GM19467 (cell line): ENCODE data around the gene SELENOK.

Experiments used
- ATAC-seq: cut with Tn5 transposase; IDR thresholded peaks from one replicate; pipeline ENCODE4 v1.9.1; 2021; ENCODE audit warnings: mild to moderate bottlenecking, moderate library complexity; ENCODE audit not compliant: unreplicated experiment

Gene SELENOK

DNA sequence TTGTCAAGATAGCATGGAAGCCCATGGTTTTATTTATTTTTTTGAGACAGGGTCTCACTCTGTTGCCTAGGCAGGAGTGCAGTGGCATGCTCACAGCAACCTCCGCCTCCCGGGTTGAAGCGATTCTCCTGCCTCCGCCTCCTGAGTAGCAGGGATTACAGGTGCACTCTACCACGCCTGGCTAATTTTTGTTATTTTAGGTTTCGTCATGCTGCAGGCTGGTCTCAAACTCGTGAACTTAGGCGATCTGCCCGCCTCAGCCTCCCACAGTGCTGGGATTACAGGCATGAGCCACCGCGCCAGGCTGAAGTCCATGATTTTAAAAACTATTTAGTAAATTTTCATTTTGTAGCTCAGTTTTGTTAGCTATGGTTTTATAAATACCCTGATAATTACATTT lies 7.0 kb downstream of the SELENOK start:
- ATAC-seq, result no peak

DNA sequence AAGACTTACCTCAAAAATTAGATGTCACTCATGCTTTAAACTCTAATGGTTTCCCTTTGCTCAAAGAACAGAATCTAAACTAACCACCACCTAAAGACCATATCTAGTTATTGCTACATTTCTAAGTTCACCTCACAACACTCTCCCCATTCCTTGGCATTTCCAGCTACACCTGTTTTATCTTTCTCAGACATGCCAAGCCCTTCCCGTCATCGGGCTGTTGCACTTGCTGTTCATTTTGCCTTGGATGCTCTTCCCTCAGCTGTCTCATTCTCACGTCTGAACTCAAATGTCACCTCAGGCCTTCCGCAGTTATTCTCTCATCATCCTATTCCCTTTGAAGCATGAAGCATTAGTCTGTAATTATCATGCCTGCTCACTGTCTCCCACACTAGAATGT lies 8.7 kb downstream of the SELENOK start:
- ATAC-seq, result no peak

DNA sequence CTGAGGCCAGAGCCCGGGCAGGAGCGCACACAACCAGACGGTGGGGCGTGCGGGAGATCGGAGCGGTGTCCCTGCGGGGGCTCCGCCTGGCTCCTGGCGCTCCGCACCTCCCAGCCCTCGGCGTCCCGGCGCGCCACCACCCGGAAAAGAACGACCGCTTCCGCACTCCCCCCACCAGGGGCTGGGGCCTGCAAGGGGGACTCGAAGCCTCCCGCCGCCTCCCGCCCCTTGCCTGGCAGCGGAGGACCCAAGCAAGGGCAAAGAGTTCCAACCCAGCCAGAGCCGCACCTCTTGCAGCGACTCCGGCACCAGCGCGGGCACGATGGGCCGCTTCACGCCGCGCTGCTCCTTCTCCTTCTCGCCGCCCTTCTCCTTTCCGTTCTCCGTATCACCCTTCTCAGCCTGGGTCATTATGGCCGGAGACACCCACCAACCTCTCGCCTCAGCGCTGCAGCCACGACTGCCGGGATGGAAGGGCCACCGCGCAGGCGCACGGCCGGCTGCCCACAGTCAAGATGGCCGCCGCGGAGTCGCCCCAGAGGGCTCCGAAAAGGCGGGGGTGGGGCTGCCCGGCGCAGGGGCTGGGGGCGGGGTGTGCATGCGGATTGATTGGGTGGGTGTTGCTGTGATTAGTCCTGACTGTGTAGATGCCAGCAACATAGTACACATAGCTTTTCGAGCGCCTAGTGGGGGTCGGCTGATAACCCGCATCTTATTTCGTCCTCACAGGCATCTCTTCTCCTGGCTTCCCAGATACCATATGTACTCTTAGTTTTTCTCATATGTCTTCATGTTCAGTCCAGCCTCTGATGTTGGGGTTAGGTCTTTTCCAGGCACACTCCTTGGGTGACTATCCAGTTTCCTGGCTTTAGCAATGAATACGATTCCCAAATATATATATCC lies 9.7 kb downstream of the SELENOK start, which contains the start of gene ACTR8:
ACTR8 (minus strand) TSS at position 462 of the 903 bp plus-strand sequence; CDS start at position 411, 51 bp downstream.
- ATAC-seq, result peak; percentile 78

DNA sequence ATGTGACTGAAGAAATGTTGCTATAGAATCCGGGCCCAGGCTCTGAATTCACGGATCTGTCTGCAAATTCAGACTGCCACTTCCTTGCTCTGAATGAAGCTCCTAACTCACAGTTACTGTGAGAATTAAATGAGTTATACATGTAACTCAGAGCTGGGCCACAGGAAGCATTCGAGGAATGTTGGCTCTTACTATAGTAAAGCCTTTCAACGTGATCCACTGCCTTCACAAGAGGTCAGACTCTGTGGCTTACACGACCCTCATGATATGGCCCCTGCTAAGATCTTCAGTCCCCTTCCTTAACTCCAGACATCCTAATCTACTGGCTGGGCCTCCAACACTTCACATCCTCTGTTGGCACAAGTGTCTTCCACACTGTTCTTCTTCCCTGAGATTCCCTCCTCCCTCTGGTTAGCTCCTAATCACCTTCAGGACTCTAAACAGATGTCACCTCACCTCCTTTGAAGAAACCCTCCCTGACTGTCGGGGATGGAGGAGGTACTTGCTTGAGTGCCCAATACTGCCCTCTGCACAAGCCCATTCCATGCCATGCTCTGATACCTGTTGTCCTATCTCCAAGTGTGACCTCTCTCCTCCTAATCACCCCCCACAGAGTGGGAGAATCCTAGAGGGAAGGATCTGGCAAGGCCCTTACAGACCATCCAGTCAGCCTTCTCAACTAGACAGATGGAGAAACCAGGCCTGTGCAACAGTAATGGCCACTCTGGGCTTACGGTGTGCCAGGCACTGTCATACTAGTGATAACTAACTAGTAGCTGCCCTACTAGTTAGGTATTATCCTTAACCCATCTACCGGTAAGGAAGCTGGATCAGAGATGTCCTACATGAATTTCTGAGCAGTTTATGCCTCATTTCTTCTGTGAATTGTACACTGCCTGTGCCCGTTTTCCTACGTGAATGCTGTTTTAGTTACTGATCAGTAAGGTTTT lies 11.0 kb downstream of the SELENOK start:
- ATAC-seq, result no peak

DNA sequence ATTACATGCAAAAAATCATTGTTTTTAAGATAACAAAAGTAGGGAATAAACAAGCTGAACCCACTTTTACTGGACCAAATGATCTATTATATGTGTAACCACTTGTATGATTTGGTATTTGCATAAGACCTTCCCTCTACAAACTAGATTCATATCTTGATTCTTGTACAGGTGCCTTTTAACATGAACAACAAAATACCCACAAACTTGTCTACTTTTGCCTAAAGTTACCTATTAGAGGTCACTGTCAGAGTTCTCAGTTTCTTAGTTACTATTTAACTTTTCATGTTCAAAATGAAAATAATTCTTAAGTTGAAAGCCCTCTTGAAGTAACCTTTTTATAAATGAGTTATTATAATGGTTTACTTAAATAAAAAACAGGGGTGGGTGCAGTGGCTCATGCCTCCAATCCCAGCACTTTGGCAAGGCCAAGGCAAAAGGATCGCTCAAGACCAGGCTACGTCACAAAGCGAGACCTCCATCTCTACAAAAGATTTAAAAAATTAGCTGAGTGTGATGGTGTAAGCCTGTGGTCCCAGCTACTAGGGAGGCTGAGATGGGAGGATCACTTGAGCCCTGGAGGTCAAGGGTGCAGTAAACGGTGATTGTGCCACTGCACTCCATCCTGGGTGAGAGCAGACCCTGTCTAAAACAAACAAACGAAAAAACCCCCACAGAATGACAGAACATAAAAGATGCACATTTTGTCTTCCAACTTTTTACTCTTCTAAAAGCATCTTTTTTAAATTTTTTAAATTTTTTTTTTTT lies 25.7 kb downstream of the SELENOK start:
- ATAC-seq, result no peak

DNA sequence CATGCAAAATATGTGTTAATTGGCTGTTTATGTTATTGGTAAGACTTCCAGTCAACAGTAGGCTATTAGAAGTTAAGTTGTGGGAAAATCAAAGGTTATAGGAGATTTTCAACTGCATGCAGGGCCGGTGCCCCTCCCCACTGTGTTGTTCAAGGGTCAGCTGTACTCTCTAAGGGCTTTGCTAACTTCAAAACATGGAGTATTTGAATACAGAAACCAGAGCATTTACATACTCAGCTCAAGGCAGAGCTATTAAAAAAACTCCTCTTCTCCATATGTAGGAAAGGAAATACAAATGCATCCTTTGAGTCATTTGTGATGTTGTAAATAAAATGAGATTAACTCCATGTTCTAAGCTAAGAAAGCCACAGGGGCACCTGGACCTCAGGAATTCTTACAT lies 28.5 kb downstream of the SELENOK start:
- ATAC-seq, result no peak

DNA sequence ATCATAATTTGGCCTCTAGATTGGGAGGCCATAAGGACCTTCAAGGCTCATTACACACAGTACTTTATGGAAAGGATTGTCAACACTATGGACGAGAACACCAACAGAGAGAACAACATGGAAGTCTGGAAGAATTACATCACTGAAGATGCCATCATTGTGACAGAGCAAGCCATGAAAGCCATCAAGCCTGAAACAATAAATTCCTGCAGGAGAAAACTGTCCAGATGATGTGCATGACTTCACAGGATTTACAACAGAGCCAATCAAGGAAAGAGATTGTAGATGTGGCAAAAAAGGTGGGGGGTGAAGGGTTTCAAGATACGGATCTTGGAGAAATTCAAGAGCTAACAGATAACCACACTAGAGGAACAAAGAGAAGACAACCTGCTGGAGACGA lies 29.4 kb downstream of the SELENOK start:
- ATAC-seq, result no peak

DNA sequence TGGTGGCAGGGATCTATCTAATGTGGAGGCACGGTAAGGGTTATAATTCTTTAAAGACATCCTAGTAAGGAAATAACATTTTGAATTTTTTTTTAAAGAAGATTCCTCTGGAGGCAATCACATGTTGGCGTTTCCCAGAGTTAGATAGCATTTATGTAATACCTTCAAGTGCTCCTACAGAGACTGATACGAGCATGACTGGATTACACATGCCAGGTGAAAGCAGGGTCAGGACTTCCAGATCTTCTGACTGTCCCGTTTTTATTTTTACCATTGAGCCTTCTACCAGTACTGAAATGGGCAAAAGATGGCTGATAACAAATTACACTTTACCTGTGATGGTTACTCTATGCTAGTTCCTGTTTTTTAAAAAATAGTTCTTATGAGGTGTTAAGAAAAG lies 31.5 kb downstream of the SELENOK start:
- no peak for ATAC-seq

DNA sequence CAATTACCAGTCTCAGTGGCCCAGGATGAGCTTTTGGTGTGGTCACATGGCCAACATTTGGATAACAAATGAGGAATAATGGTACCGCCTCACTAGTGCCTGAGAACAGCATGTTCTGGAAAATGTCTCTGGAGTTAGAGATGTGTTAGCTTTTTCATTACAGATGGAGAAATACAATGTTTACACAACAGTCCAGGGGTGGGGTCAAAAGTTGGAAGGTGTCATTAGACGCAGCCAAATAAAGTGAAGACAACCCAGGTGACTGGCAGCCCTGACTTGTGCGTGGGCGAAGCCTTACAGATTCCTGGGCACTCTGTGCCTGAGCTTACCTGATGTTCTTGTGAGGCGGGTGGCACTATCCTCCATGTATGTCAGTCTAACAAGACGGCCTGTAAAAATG lies 32.5 kb downstream of the SELENOK start:
- ATAC-seq, result no peak

DNA sequence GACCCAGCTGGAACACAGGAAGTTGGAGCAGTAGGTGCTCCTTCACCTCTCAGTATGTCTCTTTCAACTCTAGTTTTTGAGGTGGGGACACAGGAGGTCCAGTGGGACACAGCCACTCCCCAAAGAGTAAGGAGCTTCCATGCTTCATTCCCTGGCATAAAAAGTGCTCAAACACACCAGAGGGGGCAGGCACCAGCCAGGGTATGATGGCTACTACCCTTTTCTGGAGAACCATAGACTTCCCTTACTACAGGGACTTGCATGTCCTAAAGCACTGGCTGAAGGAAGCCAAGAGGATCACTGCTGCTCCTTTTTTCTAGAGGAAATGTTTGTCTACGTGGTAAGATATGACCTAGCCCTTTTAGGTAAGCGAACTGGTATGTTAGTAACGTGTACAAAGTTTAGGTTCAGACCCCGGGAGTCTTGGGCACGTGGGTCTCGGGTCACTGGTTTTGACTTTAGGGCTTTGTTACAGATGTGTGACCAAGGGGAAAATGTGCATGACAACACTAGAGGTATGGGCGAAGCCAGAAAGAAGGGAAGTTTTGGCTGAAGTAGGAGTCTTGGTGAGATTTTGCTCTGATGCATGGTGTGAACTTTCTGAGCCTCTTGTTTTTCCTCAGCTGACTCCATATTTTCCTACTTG lies 33.4 kb downstream of the SELENOK start:
- ATAC-seq, result no peak

DNA sequence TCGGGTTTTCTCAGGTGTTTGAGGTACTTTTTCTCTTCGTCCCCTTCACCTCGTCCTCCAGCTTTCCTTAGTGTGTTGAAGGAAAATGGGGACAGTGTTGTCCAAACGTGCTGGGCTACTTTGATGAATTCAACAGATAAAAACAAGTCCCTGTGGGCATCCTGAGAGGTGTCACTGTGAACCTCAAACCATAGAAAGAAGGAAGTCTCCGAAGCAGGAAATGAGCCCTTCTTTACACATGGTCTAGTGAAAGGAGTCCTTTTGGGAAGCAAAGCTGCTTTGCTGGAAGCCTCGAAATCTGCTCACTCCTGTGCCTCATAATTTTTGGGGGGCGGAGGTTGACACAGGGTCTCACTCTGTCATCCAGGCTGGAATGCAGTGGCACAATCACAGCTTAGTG lies 34.7 kb downstream of the SELENOK start:
- ATAC-seq, result no peak

DNA sequence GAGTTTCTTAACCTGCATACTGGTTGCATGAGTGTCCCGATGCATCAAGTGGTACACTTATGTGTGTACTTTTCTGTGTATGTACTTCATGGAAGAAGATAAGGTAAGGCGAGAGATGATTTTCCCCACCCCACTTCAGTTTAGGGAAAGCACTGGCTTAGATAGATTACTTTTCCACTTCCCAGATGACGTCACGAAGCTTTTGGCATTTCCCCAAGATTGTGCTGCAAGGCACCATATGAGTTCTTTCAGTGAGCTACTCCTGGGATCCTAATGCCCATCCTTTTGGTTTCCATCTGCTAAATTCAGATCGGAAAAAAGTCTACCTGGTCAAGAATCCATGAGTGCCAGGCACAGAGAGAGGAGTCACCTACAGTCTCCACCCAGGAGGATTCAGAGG lies 40.8 kb downstream of the SELENOK start:
- ATAC-seq, result no peak

DNA sequence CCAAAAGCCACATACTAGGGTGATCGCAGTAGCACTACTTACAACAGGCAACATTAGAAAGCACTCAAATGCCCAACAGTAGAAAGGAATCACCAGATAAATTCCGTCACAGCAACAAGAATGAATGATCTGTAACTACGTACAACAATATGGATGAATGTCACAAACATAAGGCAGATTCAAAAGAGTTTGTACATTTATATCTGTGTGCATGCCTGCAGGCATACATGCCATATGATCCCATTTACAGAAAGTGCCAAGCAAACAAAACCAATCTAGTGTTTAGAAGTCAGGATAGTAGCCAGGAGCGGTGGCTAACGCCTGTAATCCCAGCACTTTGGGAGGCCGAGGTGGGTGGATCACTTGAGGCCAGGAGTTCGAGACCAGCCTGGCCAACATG lies 41.7 kb downstream of the SELENOK start:
- no peak for ATAC-seq

DNA sequence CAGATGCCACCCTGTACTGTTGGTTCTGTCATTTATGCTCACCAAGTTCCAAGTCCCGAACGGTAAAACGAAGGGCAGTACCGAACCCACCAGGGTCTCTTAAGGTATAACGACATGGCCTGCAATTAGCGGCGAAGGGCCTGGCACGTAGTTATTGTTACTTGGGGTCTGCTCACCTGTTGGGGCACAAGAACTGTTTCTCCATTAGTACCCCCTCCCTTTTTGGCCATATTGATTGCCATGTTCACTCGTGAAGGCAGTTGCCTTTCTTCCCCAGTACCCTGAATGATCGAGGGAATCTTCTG lies 44.9 kb downstream of the SELENOK start:
- ATAC-seq, result no peak

DNA sequence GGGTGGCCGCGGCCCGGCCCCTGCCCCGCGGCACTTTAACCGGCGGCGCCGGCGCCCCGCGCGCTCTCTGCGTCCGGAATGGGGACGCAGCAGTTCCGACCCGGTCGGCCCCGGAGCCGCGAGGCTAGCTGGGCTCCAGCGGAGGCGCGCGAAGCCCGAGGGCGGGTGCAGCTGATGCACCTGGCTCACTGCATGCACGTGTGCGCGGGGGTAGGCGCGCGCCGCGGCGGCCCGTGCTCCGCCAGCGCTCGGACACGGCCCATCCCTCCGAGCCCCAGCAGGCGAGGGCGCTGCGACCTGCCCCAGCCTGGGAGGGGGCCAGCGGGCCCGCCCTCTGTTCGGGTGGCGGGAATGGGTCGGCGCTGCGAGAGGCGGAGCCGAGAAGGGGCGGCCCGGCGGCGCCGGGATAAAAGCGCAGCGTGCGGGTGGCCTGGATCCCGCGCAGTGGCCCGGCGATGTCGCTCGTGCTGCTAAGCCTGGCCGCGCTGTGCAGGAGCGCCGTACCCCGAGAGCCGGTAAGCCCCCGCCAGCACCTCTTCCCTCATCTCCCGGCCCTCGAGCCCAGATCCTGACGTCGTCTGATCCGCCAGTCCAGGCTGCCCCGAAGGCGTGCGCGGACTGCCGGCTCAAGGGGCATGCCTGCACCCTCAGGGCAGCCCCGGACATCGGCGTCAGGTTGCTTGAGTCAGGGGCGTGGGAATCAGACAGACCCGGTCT lies 45.4 kb downstream of the SELENOK start, which contains the start of the genes CHDH and IL17RB:
CHDH (minus strand) TSS at position 286 of the 717 bp plus-strand sequence. CDS start 22,411 bp downstream, outside the sequence.
IL17RB (plus strand) TSS at position 435 of the 717 bp plus-strand sequence; CDS start at position 456, 21 bp downstream.
- ATAC-seq, result peak; percentile 41

DNA sequence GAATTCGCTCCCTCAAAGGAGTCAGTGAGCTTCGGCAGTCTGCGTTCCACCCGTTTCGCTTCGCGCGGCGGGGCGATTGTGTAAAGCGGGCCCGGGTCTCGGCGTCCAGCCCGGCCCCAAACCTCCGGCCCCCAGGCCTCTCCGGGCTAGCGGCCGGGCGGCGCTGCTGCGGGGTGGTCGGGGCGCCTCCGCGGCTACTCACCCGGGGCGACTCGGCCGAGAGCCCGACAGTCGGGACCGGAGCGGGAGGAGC lies 45.9 kb downstream of the SELENOK start:
- ATAC-seq, result peak; percentile 3

DNA sequence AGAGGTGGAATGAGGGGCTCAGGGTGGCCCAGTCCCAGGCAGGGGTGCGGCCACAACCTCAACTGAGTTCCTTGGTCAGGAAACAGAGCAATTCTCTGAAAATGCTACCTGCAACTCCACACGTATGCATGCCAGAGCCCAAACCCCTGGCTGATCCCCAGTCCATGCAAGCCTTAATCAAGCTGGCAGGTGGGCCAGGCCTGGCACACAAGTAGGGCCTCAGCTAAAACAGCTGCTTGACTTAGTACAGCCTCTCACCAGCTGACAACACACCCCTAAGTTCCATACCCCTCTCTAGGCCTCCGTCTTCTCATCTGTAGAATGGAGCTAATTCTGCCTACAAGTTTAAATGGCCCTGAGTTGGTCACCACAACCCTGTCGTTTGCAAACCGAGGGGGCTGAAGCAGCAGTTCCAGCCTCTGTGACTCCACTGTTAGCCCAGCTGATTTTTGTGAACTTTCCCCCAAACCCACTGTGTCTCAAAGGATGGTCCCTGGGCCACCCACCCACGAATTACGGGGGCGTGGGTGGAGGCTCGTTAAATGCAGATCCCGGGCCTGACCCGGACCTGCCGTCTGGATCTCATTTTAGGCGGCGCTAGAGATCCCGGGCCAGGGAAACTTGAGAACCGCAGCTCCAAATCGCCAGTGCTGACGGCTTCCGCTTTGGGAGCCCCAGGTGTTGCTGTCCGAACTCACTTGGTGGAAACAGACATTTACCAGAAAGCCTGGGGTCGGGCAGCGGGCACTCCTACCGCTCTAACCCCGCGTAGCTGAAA lies 46.4 kb downstream of the SELENOK start:
- peak; percentile 8 for ATAC-seq

DNA sequence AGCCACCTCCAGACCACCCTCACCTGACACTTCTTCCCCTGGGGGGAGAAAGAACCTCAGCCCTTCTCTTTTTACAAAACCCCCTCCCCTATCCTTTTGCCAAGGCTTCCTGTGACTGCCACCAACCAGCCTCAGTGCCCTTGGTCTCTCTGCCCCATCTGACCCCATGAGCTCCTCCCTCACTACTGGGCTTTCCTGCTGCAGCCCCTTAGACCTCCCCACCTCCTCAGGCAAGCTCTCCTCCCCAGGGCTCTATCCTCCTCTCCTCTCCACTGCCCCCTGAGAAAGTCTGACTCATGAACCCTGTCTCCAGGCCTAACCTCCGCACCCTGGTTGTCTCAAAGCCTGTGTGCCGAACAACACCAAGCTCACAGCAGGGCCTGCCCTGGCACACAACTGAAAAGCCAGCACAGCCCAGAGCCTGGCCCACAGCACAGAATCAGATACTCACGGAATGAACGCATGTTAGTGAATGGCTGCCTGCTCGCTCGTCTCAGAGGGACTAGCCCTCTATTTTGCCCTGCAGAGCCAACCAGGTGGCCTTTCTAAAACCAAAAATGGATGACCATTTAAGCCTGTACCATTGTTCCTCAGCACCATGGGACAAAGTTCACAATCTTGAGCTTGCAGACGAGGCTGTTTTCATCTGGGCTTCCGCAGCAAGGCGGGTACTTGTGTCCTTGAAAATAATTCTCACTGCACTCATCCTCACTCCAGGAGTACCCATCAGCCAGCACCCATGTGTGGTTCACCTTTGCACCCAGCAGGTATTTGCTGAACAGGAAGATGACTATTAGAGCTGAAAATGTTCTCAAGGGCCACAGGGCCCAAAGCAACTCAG lies 47.2 kb downstream of the SELENOK start:
- peak; percentile 1 for ATAC-seq
